Left colon (tissue), 2 donors: ENCODE data around the gene BCAT1. TPM values are rescaled to one million over a fixed set of nuclear protein-coding genes. Genes with fewer than 3 reads are reported as not detected.

Source experiments
- ATAC-seq: fragments of 200-7000 bp; cut with Tn5 transposase; one replicate; pipeline ENCODE4 v1.9.1; 2020; ENCODE audit warnings: mild to moderate bottlenecking, moderate library complexity
- DNase-seq, 2 donors: peaks; one replicate each; pipeline ENCODE4 v3.0.0-alpha.2; 2020
- intact Hi-C, 2 donors: fragments of 100-400 bp; cut with DNase I in 1 of 2; cut with micrococcal nuclease in 1 of 2; formaldehyde crosslinking; loops; one replicate each; pipeline versions ENCODE4 v1.11.2 to v1.14.0; 2022; cut with DNase I, micrococcal nuclease
- total RNA-seq, 2 donors: library from RNA; stranded (reverse); fragmentation: NEBNext Ultra II Directional; extraction: Animal tissue kit (Norgen Biotek cat#: 25700); gene quantifications; one replicate each; pipeline ENCODE4 v1.2.1, GENCODE V29; 2021
- donor health status: DM: no; HTN: no; CAD: no.
- donor health status: DM: yes; HTN: yes; CAD: no.

Gene BCAT1
- total RNA-seq, 2 donors from 2014 or later = 6.0 to 9.4 TPM

- no peak for ATAC-seq
- DNase-seq = no peak
- intact Hi-C loops = no loop called here
Observed at GRCh38 chr12:24907464-24907863, 41.4 kb downstream of the BCAT1 start.

GRCh38 chr12:24906141-24906540 is 42.8 kb downstream of the BCAT1 start:
- no peak for ATAC-seq
- intact Hi-C loops = no loop called here
- DNase-seq = no peak

GRCh38 chr12:24905431-24905830 is 43.5 kb downstream of the BCAT1 start:
- intact Hi-C loops = no loop called here
- ATAC-seq = no peak
- no peak for DNase-seq

- DNase-seq = no peak
- ATAC-seq = no peak
- intact Hi-C loops = no loop called here
Observed at GRCh38 chr12:24904871-24905270, 44.0 kb downstream of the BCAT1 start.

- intact Hi-C loops = no loop called here
- ATAC-seq (no peak), DNase-seq (no peak)
Observed at GRCh38 chr12:24903329-24904088, 45.4 kb downstream of the BCAT1 start.

GRCh38 chr12:24902511-24903328 is 46.2 kb downstream of the BCAT1 start:
- ATAC-seq = no peak
- DNase-seq = peak in 1 of 2 donors; percentile 10
- intact Hi-C loops = no loop called here

GRCh38 chr12:24901576-24902461 is 47.1 kb downstream of the BCAT1 start:
- intact Hi-C loops = no loop called here
- no peak for ATAC-seq
- DNase-seq = no peak

GRCh38 chr12:24900196-24900595 is 48.7 kb downstream of the BCAT1 start:
- intact Hi-C loops = no loop called here
- DNase-seq (no peak), ATAC-seq (no peak)

GRCh38 chr12:24899503-24900075 is 49.3 kb downstream of the BCAT1 start:
- ATAC-seq (no peak), DNase-seq (no peak)
- intact Hi-C loops = no loop called here

GRCh38 chr12:24898606-24899005 is 50.3 kb downstream of the BCAT1 start:
- ATAC-seq = no peak
- intact Hi-C loops = no loop called here
- no peak for DNase-seq

- intact Hi-C loops = no loop called here
- DNase-seq (no peak), ATAC-seq (no peak)
Observed at GRCh38 chr12:24898185-24898584, 50.7 kb downstream of the BCAT1 start.

GRCh38 chr12:24896171-24896570 is 52.7 kb downstream of the BCAT1 start:
- intact Hi-C loops = no loop called here
- ATAC-seq (no peak), DNase-seq (no peak)

GRCh38 chr12:24895612-24896011 is 53.3 kb downstream of the BCAT1 start:
- DNase-seq = no peak
- intact Hi-C loops = no loop called here
- no peak for ATAC-seq

GRCh38 chr12:24894879-24895278 is 54.0 kb downstream of the BCAT1 start:
- ATAC-seq = no peak
- DNase-seq = no peak
- intact Hi-C loops = no loop called here

- intact Hi-C loops = no loop called here
- no peak for DNase-seq
- no peak for ATAC-seq
Observed at GRCh38 chr12:24890048-24890803, 58.7 kb downstream of the BCAT1 start.

GRCh38 chr12:24889411-24889810 is 59.5 kb downstream of the BCAT1 start:
- ATAC-seq = no peak
- intact Hi-C loops = no loop called here
- no peak for DNase-seq

GRCh38 chr12:24888813-24889212 is 60.1 kb downstream of the BCAT1 start:
- DNase-seq = no peak
- ATAC-seq = no peak
- intact Hi-C loops = no loop called here

- DNase-seq = no peak
- no peak for ATAC-seq
- intact Hi-C loops = no loop called here
Observed at GRCh38 chr12:24884911-24885310, 64.0 kb downstream of the BCAT1 start.
